ENCODE results near the gene DCPS.

- TF ChIP-seq EP300 (IDR thresholded peaks at IDR 0.05; ENCODE audit: borderline replicate concordance) (no peak), CREB1 (IDR thresholded peaks at IDR 0.05; ENCODE audit: low read depth) (no peak), REST (IDR thresholded peaks at IDR 0.05; ENCODE audit: low read depth) (no peak), YY1 (IDR thresholded peaks at IDR 0.05; ENCODE audit: low read depth) (no peak)
- TF ChIP-seq, protein P1, sequence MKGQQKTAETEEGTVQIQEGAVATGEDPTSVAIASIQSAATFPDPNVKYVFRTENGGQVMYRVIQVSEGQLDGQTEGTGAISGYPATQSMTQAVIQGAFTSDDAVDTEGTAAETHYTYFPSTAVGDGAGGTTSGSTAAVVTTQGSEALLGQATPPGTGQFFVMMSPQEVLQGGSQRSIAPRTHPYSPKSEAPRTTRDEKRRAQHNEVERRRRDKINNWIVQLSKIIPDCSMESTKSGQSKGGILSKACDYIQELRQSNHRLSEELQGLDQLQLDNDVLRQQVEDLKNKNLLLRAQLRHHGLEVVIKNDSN (IDR thresholded peaks at IDR 0.05) = no peak
Measured at GRCh38 chr11:126375726-126376125, 71.9 kb downstream of the DCPS start.

Data from Ishikawa (cell line).